Retina (tissue), 1 donor: ENCODE results near the gene PACSIN1.

Experiments
- DNase-seq: peaks from one replicate; pipeline ENCODE4 v3.0.0-alpha.2; 2016

PACSIN1 gene

GRCh38 chr6:34515473-34516387, 49.9 kb downstream of the PACSIN1 start:
- DNase-seq: no peak

- no peak for DNase-seq
Measured at GRCh38 chr6:34516391-34517324, 50.8 kb downstream of the PACSIN1 start.

DNA sequence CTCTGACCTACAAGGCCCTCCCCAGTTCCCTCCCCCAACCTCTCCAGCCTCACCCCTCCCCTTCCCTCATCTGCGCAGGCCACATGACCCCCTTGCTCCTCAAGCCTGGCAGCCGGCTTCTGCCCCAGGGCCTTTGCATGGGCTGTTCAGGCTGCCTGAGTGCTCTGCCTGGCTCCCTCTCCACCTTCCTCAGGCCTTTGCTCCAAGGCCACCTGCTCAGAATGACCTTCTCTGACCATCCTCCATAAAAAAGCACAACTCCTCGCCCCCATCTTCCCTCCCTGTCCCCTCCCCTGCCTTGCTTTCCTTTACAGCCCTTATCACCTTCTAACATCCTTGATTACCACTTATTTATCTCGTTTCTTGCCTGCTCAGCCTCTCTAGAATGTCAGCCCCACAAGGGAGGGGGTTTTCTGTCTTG, 51.6 kb downstream of the PACSIN1 start:
- DNase-seq: no peak

GRCh38 chr6:34517966-34518365, 52.1 kb downstream of the PACSIN1 start:
- DNase-seq: no peak

- DNase-seq: no peak
Measured at GRCh38 chr6:34518669-34519365, 52.9 kb downstream of the PACSIN1 start.

GRCh38 chr6:34519971-34520644, 54.2 kb downstream of the PACSIN1 start:
- DNase-seq: no peak

DNA sequence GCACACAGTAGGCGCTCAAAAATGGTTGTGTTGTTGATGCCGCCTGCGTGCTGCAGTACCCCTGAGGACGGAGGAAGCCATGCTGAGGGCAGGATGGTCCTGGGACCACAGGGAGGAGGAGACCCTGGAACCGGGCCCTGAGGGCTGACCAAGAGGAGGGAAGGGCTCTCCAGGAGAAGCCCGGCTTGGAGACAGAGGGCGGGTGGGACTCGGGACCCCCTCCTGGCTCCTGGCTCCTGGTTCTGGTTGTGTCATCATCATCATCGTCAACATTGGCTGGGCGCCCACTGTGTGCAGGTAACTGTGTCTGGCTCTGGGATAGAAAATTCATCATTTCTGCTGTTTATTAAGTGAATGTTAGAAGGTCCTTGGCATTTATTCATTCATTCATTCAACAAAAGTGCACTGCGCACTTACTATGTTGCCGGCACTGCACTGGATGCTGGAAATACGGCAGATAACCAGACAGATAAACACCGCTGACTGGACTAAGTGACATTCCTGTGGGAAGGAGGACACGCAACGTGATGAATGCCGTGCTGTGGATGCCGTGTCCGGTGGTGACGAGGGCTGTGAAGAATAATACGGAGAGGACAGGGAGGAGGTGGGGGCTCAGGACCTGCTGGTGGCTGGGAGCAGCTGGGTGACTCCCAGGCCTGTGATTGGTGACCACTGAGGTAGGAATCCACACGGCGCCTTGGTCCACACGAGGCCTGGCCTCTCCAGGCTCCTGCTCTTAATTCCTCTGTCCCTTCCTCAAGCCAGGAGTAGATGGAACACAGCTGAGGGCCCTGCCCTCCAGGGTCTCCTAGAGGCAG, 55.0 kb downstream of the PACSIN1 start:
- DNase-seq: no peak

DNA sequence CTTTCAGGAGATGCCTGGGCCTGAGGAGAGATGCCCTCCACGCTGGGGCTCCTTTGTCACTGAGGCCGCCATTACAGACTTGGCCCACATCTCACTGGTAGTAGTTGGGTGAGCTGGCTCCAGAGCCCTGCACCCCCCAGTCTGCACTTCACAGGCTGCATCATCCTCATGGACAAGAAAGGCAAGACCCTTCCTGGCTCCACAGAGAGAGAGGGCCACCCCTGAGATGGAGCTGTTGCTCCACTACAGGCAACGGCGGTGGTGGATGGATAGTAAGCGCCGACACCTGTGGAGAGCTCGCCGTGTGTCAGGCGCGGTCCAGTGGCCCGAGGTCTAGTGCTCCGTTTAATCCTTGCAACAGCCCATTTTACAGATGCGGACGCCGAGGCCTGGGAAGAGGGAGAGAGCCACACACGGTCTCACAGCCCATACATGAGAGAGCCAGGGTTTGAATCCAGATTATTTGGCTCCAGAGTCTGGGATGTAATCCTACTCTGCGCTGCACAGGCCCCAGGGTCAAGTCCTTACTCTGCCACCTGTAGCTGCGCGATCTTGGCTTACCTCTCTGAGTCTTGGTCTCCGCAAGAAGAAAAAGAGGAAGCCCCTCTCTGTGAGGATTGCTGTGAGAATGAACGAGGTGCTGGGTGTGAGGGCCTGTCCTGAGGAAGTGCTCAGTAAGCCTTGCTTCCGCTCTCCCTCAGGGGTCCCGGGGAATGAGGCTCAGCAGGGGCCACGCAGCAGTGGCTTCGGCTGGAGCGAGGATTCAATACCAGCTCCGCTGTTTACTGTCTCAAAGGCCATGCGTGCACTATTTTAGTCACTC, 55.8 kb downstream of the PACSIN1 start:
- DNase-seq: no peak

- DNase-seq: no peak
Measured at GRCh38 chr6:34522761-34523160, 56.9 kb downstream of the PACSIN1 start.

GRCh38 chr6:34523441-34524206, 57.7 kb downstream of the PACSIN1 start:
- no peak for DNase-seq

- DNase-seq: no peak
Measured at GRCh38 chr6:34524499-34524898, 58.6 kb downstream of the PACSIN1 start.

- DNase-seq: no peak
Measured at GRCh38 chr6:34524971-34525370, 59.1 kb downstream of the PACSIN1 start.

- peak; percentile 65 for DNase-seq
Measured at GRCh38 chr6:34525431-34526175, 59.7 kb downstream of the PACSIN1 start.

GRCh38 chr6:34526241-34526972, 60.5 kb downstream of the PACSIN1 start:
- peak; percentile 42 for DNase-seq

- DNase-seq: peak; percentile 91
Measured at GRCh38 chr6:34526992-34527728, 61.3 kb downstream of the PACSIN1 start.

- no peak for DNase-seq
Measured at GRCh38 chr6:34527751-34528670, 62.1 kb downstream of the PACSIN1 start.
